GM10847 (cell line): ENCODE results near the gene FXR2.

Source experiments
- POLR2A ChIP-seq: IDR thresholded peaks from 2 replicates; pipeline ENCODE4 v1.6.1; 2011; ENCODE audit not compliant: insufficient read length; ENCODE audit errors: extremely low read depth

Gene FXR2

DNA sequence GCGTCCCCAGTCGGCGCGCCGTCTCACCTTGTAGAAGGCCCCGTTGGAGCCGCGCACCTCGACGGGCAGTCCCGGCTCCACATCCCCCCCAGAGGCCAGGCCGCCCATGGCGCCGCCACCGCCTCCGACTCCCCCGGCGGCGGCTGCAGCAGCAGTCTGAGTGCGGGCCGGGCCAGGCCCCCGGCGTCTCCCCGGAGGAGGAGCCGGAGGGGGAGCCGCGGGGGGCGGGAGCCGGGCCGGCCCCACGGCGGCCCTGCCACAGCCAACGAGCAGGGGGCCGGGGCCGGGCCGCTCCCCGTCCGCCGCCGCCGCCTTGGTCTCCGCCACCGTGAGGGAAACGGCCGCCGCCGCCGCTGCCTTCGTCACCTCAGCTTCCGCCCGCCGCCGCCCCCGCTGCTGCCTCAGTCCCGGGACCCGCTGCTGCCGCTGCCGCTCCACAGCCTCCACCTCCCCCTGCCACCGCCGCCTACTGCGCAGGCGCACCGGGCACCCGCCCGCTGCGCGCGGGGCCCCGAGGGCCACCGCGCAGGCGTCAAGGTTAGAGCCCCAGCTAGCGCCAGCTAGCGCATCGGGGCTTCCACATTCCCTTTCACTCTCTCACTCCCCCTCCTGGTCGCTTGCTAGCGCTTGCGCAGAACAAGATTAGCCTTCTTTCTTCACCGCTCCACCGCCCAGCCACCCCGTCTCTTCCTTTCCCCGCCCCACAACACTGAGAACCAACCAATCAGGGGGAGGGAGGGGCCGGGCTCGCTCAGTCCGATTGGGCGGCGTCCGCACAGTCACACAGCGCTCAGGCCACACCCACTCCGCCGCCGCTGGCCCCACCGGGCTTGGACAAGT, at the start of gene FXR2:
TSS of gene FXR2 (minus strand) at position 473 of the 840 bp plus-strand sequence. CDS start at position 108, 365 bp downstream.
- TF ChIP-seq POLR2A, result peak; percentile 52

DNA sequence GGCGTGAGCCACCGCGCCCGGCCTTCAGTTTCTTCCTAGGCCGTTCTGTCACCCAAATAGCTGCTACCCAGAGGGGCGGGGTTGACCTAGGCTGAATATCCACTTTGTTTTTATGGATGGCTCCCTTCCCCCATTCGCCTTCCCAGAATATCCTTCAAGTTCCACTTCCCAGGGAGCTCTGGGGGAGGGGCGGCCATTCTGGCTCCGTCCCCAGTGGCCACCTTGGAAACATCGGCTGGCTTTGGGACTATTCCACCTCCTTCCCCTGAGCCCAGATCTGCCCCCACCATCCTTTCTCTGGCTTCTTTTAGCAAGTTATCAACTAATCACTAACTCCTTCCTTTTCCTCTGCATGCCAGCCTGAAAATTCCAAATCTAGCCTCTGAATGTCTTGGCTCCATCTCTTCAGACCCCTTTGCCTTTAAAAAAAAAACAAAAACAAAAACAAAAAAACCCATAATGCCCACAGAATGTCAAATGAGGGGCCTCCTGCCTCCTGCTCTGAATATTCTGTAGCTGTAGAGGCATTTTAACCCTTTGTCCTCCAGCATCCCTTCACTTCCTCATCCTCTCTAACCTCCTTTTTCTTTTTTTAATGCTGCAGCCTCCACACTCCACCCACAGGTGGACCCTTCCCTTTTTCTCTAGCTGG, 42.4 kb upstream of the FXR2 start:
- TF ChIP-seq POLR2A, result no peak

DNA sequence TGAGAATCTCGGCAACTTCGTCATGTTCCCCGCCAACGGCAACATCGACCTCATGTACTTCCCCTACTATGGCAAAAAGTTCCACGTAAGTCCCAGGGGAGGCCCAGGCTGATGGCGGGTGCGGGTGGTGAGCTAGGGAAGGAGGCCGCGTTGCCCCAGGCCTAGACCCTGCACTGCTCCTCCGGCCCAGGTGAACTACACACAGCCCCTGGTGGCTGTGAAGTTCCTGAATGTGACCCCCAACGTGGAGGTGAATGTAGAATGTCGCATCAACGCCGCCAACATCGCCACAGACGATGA, 40.8 kb upstream of the FXR2 start:
- no peak for TF ChIP-seq POLR2A

DNA sequence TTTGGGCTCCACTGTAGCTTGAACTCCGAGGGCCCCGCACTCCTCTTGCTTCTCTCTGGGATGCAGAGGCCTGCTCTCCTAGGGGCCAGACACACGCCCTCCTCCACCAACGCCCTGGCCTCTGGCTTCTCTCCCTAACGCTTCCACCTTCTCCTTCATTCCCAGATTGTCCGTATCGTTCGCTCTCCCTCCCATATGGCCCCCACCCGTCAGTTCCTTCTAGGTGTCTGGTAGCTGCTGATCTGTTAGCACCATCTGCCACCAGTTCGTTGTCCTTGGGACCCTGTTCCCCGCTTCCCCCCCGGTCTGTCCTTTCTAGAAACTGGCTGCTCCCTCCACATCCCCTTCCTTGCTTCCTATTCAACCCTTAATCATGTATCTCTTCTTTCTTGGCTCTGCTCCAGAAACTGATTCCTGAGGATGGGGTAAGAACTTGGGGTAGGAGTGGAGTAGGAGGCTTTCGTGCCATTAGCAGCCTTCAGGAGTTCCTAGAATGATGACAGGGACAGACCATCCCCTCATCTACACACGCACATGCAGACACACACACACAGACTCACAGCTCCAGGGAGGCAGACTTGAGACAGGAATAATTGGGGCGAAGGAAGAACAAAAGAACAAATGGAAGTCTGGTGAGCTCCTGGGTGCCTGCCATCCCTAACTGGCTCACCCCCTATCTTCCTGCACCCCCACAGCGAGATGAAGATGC, 40.3 kb upstream of the FXR2 start:
- no peak for TF ChIP-seq POLR2A

DNA sequence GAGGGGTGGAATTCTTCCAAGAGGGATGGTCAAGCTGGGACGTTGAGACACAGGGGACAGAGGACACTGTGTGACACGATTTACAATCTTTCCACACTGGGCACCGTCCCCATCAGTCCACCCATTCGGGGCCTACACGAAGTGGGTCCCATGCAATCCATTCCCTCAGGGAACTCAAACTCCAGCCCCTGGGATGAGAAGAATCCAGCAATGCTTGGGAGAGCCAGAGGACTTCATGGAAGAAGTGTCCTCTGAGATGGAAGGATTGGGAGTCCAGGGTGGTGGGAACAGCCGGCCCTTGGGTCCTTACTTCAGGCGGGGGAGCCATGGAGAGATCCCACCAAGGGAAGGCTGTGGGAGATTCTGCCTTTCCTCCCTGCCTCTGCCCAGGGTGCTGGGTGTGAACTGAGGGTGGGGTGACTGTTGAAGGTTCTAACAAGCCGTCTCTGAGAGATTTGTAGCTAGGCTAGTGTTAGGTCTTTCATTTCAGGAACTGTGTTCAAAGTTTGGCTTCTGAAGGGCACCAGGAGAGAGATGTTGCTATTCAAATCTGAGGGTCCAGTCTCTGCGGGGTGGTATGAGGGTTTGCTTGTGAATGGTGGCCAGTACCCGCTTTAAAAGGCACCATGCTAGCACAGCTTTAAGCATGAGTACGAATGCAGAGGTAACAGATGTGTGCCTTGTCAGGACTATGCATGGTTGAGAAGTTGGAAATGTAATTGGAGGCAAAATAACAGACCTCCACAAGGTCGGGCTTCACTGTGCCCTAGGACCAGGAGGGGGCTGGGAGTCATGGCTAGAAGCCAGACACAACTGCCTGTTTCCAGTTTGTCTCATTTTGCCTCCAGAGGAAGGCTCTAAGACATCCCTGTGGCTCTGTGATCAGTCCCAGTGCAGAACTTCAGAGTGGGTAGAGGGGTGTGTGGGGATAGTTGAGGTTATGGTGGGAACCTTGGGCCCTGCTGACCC, 38.0 kb upstream of the FXR2 start:
- no peak for TF ChIP-seq POLR2A

DNA sequence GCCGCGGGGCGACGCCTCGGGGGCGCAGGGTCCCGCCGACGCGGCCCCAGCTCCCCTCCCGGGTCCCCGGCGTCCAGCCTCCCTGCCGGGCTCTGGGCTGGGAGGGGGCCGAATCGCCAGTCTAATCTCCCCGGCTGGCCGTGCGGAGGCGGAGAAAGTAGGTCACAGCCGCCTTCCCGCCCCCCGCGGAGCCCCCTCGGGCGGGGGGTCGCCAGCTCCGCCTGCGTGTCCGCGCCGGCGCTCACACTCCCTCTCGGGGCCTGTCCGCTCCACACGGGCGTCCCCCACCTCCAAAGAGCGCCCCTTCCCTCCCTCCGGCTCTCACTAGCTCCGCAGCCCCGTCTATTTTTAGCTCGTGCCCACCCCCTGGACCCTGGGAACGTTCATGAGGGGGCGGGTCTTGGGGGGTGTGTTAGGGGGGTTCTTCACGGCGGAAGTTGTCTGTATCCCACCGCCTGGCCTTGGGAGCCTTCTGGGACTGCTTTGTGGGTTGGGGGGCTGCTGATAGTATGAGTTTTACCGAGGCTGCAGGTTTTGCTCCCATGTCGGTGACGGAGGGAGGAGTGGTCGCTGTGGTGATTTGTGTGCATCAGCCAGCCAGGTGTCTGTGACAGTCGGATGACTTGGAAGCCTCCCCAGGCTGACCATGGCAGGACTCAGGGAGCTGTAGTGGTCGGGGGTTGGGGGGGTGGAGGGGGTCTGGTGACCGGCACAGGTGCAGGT, 37.1 kb upstream of the FXR2 start:
- TF ChIP-seq POLR2A, result no peak

DNA sequence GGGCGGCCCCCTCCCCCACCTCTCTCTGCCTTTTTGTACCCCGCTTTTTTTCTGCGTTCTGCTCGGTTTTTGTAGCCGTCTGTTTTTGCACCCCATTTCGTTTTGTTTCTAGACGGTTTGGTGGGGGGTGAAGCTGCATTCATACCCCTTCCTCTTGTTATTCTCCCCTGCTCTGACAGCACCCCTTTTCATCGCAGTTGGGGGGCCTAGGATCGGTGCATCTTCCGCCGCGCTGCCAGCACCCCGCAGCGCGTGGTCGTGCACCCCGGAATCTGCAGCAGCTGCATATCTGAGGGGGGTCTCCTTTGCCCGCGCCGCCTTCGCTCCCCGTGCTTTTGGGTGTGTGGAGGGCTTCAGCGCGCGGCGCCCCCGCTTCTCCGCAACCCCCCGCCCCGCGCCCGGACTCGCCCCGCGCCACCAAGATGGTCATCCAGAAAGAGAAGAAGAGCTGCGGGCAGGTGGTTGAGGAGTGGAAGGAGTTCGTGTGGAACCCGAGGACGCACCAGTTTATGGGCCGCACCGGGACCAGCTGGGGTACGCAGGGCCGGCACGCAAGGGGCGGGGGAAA, 36.5 kb upstream of the FXR2 start:
- TF ChIP-seq POLR2A, result no peak

DNA sequence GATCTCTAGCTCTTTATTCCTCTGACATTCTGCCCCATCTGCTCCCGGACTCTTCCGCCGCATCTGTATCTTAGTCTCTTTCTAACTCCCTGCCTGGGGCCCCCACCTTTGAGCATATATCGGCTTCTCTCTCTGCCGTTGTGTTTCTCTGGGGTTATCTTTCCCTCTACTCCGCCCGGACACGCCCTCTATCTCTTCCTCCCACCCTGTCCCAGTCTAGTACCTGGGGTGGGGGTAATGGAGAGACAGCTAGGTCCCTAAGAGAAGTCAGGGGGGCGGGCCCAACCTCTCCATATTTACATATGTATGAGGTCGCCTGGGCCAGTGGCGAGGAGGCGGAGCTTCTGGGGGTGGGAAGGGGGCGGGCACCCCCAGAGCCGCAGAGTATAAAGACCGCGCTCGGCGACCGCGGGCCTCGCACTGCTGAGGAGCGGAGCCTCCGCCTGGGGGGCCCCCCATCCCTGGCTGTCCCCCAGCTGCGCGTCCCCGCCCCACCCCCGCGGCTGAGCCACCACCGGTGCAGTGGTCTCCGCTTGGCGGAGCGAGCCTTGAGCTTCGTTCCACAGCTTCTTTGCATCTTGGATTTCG, 35.9 kb upstream of the FXR2 start, which contains the start of gene ATP1B2:
TSS of gene ATP1B2 (plus strand) at position 418 of the 588 bp plus-strand sequence. CDS start 593 bp downstream, outside the sequence.
- no peak for TF ChIP-seq POLR2A

DNA sequence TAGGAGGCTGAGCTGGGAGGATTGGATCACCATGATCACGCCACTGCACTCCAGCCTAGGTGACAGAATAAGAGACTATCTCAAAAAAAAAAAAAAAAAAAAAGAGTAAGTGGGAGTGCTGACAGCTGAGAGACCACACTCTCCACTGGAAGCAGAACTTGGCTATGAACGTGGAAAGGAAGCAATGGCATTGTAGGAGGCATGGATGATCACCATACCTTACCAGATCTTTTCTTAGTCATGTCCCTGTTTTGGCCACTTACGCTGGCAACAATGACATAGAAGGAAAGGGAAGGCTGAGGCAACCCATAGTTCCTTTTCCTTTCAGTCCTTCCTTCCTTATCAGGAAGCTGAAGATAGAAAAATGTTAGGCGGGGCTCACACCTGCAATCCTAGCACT, 32.3 kb upstream of the FXR2 start:
- TF ChIP-seq POLR2A, result no peak

DNA sequence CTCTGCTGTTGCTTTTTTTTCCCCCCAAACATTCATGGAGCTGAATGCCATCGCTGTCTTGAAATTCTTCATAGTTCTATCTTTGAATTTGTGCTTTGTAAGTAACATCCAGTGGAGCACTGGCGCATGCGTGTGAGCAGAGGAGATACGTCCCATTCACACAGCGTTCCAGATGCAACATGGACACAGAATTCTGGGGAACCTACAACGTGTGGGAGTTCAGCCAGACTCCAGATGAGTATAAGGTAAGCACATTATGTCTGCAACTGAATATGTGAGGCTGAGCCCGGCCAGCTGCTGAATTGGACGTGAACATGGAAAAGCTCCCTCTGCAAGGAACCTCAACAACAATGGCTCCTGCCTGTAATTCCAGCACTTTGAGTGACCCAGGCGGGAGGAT, 31.8 kb upstream of the FXR2 start:
- no peak for TF ChIP-seq POLR2A

DNA sequence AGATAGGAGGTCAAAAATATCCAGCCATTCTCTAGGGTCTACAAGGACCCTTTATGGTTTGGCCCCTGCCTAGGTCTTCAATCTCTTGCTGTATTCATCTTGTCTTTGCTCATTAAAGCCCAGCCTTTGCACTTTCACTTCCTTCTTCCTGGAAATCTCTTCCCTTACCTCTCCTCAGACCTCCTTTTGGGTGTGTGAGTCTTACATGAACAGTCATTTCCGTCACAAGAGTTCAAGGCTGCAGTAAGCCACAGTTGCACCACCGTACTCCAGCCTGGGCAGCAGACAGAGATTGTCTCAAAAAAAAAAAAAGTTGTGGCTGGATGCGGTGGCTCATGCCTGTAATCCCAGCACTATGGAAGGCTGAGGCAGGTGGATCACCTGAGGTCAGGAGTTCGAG, 30.1 kb upstream of the FXR2 start:
- TF ChIP-seq POLR2A, result no peak

DNA sequence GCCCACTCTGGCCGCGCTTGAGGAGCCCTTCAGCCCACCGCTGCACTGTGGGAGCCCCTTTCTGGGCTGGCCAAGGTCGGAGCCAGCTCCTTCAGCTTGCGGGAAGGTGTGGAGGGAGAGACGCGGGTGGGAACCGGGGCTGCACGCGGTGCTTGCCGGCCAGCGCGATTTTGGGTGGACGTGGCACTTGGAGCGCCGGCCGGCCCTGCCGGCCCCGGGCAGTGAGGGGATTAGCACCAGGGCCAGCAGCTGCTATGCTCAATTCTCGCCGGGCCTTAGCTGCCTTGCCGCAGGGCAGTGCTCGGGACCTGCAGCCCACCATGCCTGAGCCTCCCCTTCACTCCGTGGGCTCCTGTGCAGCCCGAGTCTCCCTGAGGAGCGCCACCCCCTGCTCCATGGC, 26.1 kb upstream of the FXR2 start:
- no peak for TF ChIP-seq POLR2A

DNA sequence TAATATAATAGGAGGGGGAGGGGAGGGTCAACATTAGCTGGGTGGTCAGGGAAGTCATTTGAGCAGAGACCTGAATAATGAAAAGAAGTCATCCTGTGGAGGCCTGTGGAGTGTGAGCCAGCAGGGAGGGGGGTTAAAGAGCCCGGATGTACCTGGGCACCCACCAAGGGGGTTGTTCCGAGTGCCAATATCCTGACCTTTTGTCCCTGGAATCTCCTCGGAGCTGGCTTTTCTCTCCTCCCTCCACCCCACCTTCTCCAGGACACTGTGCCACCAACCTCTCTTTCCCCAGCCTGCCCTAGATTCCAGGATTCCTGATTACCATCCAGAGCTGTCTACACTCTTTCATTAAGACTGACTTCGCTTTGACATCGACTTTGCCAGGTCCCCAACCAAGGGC, 21.5 kb upstream of the FXR2 start:
- TF ChIP-seq POLR2A, result no peak

DNA sequence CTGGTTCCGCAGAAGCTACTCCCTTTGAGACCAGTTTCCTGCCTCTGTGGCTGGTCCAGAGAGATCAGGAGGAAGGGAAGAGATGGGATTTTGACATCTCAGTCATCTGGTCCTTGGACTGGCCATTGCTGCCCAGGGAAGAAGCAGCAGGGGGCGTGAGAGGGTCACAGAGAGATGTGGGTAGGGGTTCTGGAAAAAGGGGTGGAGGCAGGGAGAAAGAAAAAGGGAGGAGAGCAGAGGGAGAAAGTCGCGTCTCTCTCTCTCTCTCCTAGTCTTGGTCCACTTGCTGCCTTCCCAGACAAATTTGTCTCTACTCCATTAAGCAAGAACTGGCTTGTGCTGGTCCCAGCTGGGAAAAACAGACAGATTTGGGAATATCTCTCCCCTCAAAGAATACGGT, 19.7 kb upstream of the FXR2 start:
- TF ChIP-seq POLR2A, result no peak
